K562 (cell line): Measurements from ENCODE around the gene TGFB2. TPM values are rescaled to one million over a fixed set of nuclear protein-coding genes. Genes with fewer than 3 reads are reported as not detected.
A peak's percentile ranks its signal among the peaks of the same experiment; 100 is the strongest.

ENCODE experiments used
- ATAC-seq: fragments of 200-7000 bp; cut with Tn5 transposase; 3 replicates; pipeline ENCODE4 v1.9.1; 2020; ENCODE audit warnings: moderate library complexity
- BruUV-seq: library from RNA; stranded (reverse); fragments of 400-500 nt; replicated peaks from 2 replicates; lab custom pipeline; 2021; lab: Mats Ljungman, UMichigan
- CTCF ChIA-PET: fragments of 300-600 bp; formaldehyde crosslinking; extraction: SDS; loops from one replicate; lab custom pipeline; 2021; ENCODE audit warnings: low intra/inter-chr PET ratio; lab: Yijun Ruan, JAX
- POLR2A ChIA-PET: fragments of 300-600, 350-650 bp; sonication (Branson Sonifier 250); formaldehyde crosslinking; extraction: SDS; loops from one replicate; lab custom pipeline; 2021; ENCODE audit warnings: antibody characterized with exemption, inconsistent platforms; lab: Yijun Ruan, JAX
- DNase-seq, 4 experiments: peaks; one replicate each; pipeline versions ENCODE4 v3.0.0 to v3.0.0-alpha.2; 2011 to 2018; ENCODE audit warnings: low spot score in 3 of 4, mixed read lengths in 3 of 4; ENCODE audit errors: extremely low read depth in 1 of 4
- FAIRE-seq: peaks from 2 replicates; lab custom pipeline; 2011; peaks lifted over from hg19 to GRCh38; lab: Jason Lieb, UNC
- H2AFZ ChIP-seq: 2 replicates; pipeline ENCODE4 v1.6.0; 2011; ENCODE audit warnings: low read depth, low read length, control low read depth, inconsistent platforms
- H3K27ac ChIP-seq: fragments of 200-600 bp; 3 replicates; pipeline ENCODE4 v1.8.0; 2011; ENCODE audit warnings: low read depth, mild to moderate bottlenecking, control low read depth, inconsistent platforms, low read length, moderate library complexity, mixed read lengths; ENCODE audit errors: extremely low read depth
- H3K27me3 ChIP-seq, 2 experiments: fragments of 300-600 bp in 1 of 2; 2 replicates in 1 of 2; 3 replicates in 1 of 2; pipeline versions ENCODE4 v1.6.0 to v1.8.0; 2011; ENCODE audit warnings: inconsistent platforms in 2 of 2, low read length in 2 of 2, mild to moderate bottlenecking in 1 of 2, mixed read lengths in 1 of 2, moderate library complexity in 1 of 2; ENCODE audit not compliant: control insufficient read depth in 2 of 2, insufficient read depth in 2 of 2
- H3K36me3 ChIP-seq: fragments of 300-600 bp; 3 replicates; pipeline ENCODE4 v1.8.0; 2011; ENCODE audit warnings: mild to moderate bottlenecking, low read length, inconsistent platforms; ENCODE audit not compliant: control insufficient read depth, insufficient read depth
- H3K4me1 ChIP-seq, 2 experiments: fragments of 200-600 bp in 1 of 2; replicated peaks in 1 of 2; 2 replicates in 1 of 2; 3 replicates in 1 of 2; pipeline versions ENCODE4 v1.5.1 to v1.8.0; 2011; ENCODE audit warnings: inconsistent platforms in 2 of 2, low read length in 2 of 2, mild to moderate bottlenecking in 1 of 2, mixed read lengths in 1 of 2, moderate library complexity in 1 of 2; ENCODE audit not compliant: control insufficient read depth in 2 of 2, insufficient read depth in 2 of 2
- H3K4me2 ChIP-seq: 2 replicates; pipeline ENCODE4 v1.6.1; 2011; ENCODE audit warnings: low read length, control low read depth, inconsistent platforms, mixed read lengths; ENCODE audit not compliant: insufficient read depth
- H3K4me3 ChIP-seq: fragments of 200-600 bp; sonication (generic), shearing (Covaris generic); 2 replicates; pipeline ENCODE4 v1.5.1; 2016; ENCODE audit warnings: control low read depth, inconsistent platforms
- H3K79me2 ChIP-seq: fragments of 200-600 bp; 3 replicates; pipeline ENCODE4 v1.8.0; 2011; ENCODE audit warnings: low read length, inconsistent platforms; ENCODE audit not compliant: control insufficient read depth, insufficient read depth
- H3K9ac ChIP-seq, 2 experiments: 2 replicates each; pipeline versions ENCODE4 v1.6.0 to v1.6.1; 2011; ENCODE audit warnings: low read depth in 2 of 2, low read length in 2 of 2, control low read depth in 1 of 2, inconsistent platforms in 1 of 2, mild to moderate bottlenecking in 1 of 2, mixed read lengths in 1 of 2; ENCODE audit not compliant: insufficient read depth in 1 of 2
- H3K9me1 ChIP-seq: one replicate; pipeline ENCODE4 v1.6.0; 2011; ENCODE audit warnings: inconsistent platforms, mild to moderate bottlenecking, low read length, moderate library complexity; ENCODE audit not compliant: control insufficient read depth, insufficient read depth
- H3K9me3 ChIP-seq: replicated peaks from 2 replicates; pipeline ENCODE4 v1.5.1; 2011; ENCODE audit warnings: low read depth, low read length, inconsistent platforms; ENCODE audit not compliant: control insufficient read depth, insufficient read depth
- H4K20me1 ChIP-seq: replicated peaks from 2 replicates; pipeline ENCODE4 v1.6.1; 2011; ENCODE audit warnings: low read length, inconsistent platforms, mixed read lengths; ENCODE audit not compliant: control insufficient read depth, insufficient read depth
- CTCF ChIP-seq, 3 experiments: IDR thresholded peaks in 2 of 3; conservative IDR thresholded peaks in 1 of 3; 2 replicates each; pipeline ENCODE4 v1.5.1; 2011 to 2012; ENCODE audit warnings: low read length in 3 of 3, mild to moderate bottlenecking in 3 of 3, control low read depth in 2 of 3, improper control_type of control experiment in 1 of 3, inconsistent platforms in 1 of 3, low read depth in 1 of 3, mixed read lengths in 1 of 3, moderate library complexity in 1 of 3; ENCODE audit not compliant: insufficient read depth in 2 of 3
- ELF1 ChIP-seq: fragments of 200-800 bp; sonication (Bioruptor generic); IDR thresholded peaks from 2 replicates; pipeline ENCODE4 v1.6.1; 2016; ENCODE audit warnings: missing genetic modification characterization, missing compliant biosample characterization
- HOXB6 ChIP-seq: fragments of 250-450 bp; sonication (Bioruptor Pico); IDR thresholded peaks from 2 replicates; pipeline ENCODE4 v1.5.1; 2022; ENCODE audit warnings: mild to moderate bottlenecking, borderline replicate concordance
- KLF6 ChIP-seq: fragments of 250-450 bp; sonication (Bioruptor Pico); IDR thresholded peaks from 2 replicates; pipeline ENCODE4 v1.4.0; 2020; ENCODE audit warnings: mild to moderate bottlenecking, moderate library complexity, borderline replicate concordance
- MEIS2 ChIP-seq: fragments of 450-650 bp; IDR thresholded peaks from 2 replicates; pipeline ENCODE4 v1.6.1; 2014; ENCODE audit warnings: mild to moderate bottlenecking; ENCODE audit not compliant: partially characterized antibody
- PHB2 ChIP-seq: fragments of 450-650 bp; IDR thresholded peaks from 2 replicates; pipeline ENCODE4 v1.6.1; 2017; ENCODE audit warnings: low read depth
- RAD21 ChIP-seq, 2 experiments: fragments of 250-450 bp in 1 of 2; fragments of 450-650 bp in 1 of 2; sonication (Bioruptor Pico) in 1 of 2; formaldehyde crosslinking in 1 of 2; IDR thresholded peaks in 1 of 2; conservative IDR thresholded peaks in 1 of 2; 2 replicates each; pipeline versions ENCODE4 v1.4.0 to v1.8.0; 2020 to 2022; ENCODE audit warnings: mild to moderate bottlenecking in 2 of 2, moderate library complexity in 1 of 2
- SETDB1 ChIP-seq: IDR thresholded peaks from one replicate; pipeline ENCODE4 v1.6.1; 2012; ENCODE audit warnings: low read length, control low read depth, inconsistent platforms
- TCF15 ChIP-seq: fragments of 250-450 bp; sonication (Bioruptor Pico); IDR thresholded peaks from 2 replicates; pipeline ENCODE4 v1.8.0; 2022; ENCODE audit warnings: moderate library complexity, mild to moderate bottlenecking, inconsistent platforms
- ZKSCAN1 ChIP-seq: fragments of 150-350 bp; IDR thresholded peaks from 2 replicates; pipeline ENCODE4 v1.6.1; 2016; ENCODE audit warnings: low read depth, low read length
- WGBS: fragments of 100-300 bp; shearing (Covaris generic); methylation state at CpG from one replicate; pipeline ENCODE4 v1.1.6; 2016; ENCODE audit warnings: low coverage, mixed read lengths; ENCODE audit not compliant: insufficient coverage; ENCODE audit errors: missing lambda C conversion rate; 5-methylcytosine and 5-hydroxymethylcytosine counted together
- in situ Hi-C: fragments of 300-500 bp; cut with MboI; formaldehyde crosslinking; loops from 4 replicates; pipeline ENCODE4 v1.15.0; 2018; ENCODE audit warnings: inconsistent platforms, mixed read lengths
- intact Hi-C: fragments of 100-400 bp; cut with micrococcal nuclease; formaldehyde crosslinking; loops from 2 replicates; pipeline ENCODE4 v1.14.2; 2022
- polyA plus RNA-seq, 8 experiments: library from polyadenylated mRNA; depleted of rRNA in 4 of 8; stranded (reverse) in 5 of 8; unstranded in 3 of 8; fragments of >200 nt; fragmentation: Nextera tagmentation in 2 of 8; fragmentation: Illumina TruSeq in 1 of 8; extraction: Ambion mirVana in 2 of 8; extraction: Trizol in 1 of 8; gene quantifications; 2 replicates each; pipeline versions ENCODE4 v1.2.1 to v1.2.3, GENCODE V29; 2011 to 2014; ENCODE audit warnings: inconsistent platforms in 1 of 8, missing spikeins in 1 of 8
- total RNA-seq, 7 experiments: library from RNA; depleted of rRNA in 6 of 7; stranded (reverse); fragments of >200 nt in 6 of 7; fragmentation: Illumina TruSeq in 2 of 7; extraction: Trizol in 2 of 7; gene quantifications; 2 replicates each; pipeline versions ENCODE4 v1.2.1 to v1.2.3, GENCODE V29; 2011 to 2021; ENCODE audit warnings: low replicate concordance in 1 of 7
- TF ChIP-seq, protein P1 (sequence below): sonication (generic); formaldehyde crosslinking; IDR thresholded peaks from 2 replicates; pipeline ENCODE4 v1.8.0; 2022; ENCODE audit warnings: mild to moderate bottlenecking, low read depth, missing genetic modification reagents
- TF ChIP-seq, protein P2 (sequence below): sonication (generic); formaldehyde crosslinking; IDR thresholded peaks from 2 replicates; pipeline ENCODE4 v1.8.0; 2022; ENCODE audit warnings: missing genetic modification reagents, mild to moderate bottlenecking, borderline replicate concordance

Gene TGFB2
- total and polyA plus RNA-seq, 9 of the 15 experiments (the other 6 are each of a cell fraction or from before 2014, with no cell fraction given), result 0.03 to 0.41 (median 0.11) TPM; not detected in 3

DNA sequence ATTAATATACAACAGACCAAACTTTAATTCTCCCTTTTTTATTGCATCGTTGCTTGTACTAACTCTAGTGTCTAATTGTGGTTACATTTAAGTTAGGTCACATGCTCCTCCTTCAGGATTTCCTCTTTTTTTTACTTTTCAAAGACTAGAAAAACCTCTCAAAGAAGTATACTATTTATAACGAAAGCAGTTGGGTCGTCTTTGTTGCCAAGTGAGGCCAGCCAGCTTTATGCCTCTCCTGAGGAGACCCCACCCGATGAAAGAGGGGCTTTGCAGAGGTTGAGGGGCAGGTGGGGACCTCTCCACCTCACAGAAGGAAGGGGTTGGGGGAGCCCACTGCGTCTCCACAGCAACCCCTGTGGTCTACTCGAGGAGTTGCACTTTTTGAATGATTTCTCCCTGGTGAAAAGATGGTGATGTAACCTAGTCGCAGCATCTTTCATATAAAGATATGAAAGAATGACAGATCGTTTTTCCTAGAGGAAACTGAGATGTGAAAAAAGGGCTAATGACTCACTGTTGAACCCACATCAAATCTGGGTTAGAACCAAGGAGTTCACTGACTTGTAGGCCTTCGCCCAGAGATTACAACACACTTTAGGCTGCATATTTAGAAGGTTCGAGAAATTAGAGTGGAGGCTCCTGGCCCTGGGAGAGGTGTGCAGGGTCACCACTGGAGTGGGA, 6.4 kb downstream of the TGFB2 start (continued):
- TF ChIP-seq PHB2, result no peak
- TF ChIP-seq KLF6 (CRISPR knock-in tag), result no peak
- peak in 1 of 2 experiments; percentile 25; a peak in 1 of 4 replicates for TF ChIP-seq RAD21 (CRISPR knock-in tag; conservative IDR thresholded peaks at IDR 0.05 in 1 of 2, IDR thresholded peaks at IDR 0.05 in 1 of 2)
- no peak for TF ChIP-seq TCF15 (CRISPR knock-in tag)
- peak; percentile 32 to 56 (median 40) for TF ChIP-seq CTCF (IDR thresholded peaks at IDR 0.05 in 2 of 3, conservative IDR thresholded peaks at IDR 0.05 in 1 of 3; ENCODE audit: insufficient read depth in 2 of 3, low read depth in 1 of 3, low read length in 3 of 3)
- peak; percentile 24 for TF ChIP-seq MEIS2

DNA sequence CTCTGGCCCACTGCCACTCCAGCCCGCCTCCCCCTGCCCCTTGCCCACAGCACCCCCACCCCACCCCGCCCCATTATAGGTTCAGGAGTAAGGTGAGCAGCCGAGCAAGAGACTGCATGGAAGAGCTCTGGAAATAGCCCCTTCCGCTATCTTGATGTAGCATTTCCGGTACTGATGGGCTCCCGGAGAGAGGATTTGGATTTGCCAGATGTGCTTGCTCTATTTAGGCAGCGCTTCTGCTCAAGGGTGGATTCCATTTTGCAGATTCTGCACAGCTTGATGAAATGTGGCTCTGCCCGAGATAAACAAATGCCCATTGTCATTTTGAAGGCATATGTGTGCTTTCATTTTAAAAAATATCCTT, 6.9 kb downstream of the TGFB2 start:
- intact Hi-C loops (no loop called here), in situ Hi-C loops (loop anchor here (10.0 kb wide), 1 partner anchor 203 kb away; no protein-coding TSS in a partner anchor)
- no peaks in the 10 kb centered on the region for H3K36me3 ChIP-seq
- CTCF ChIA-PET, result no interaction called here
- no peak overlapping the region for H3K4me3 ChIP-seq
- DNase-seq (no peak), ATAC-seq (peak; percentile 25; the same call in 2 of the 3 replicates), FAIRE-seq (no peak)
- H3K4me2 ChIP-seq, result no peak overlapping the region
- H4K20me1 ChIP-seq, result no peaks in the 10 kb centered on the region
- H3K27me3 ChIP-seq, result no peaks in the 10 kb centered on the region
- no peaks in the 10 kb centered on the region for H3K4me1 ChIP-seq
- 45% methylated on average over 7 of the region's 8 CpGs for WGBS
- BruUV-seq, result no TSS peak
- no peak overlapping the region for H3K27ac ChIP-seq
- no peak overlapping the region for H3K9ac ChIP-seq
- H3K9me1 ChIP-seq, result no peaks in the 10 kb centered on the region
- H2AFZ ChIP-seq, result no peak overlapping the region
- H3K79me2 ChIP-seq, result no peaks in the 10 kb centered on the region
- POLR2A ChIA-PET, result no interaction called here
- no peaks in the 10 kb centered on the region for H3K9me3 ChIP-seq
- TF ChIP-seq, protein P1, sequence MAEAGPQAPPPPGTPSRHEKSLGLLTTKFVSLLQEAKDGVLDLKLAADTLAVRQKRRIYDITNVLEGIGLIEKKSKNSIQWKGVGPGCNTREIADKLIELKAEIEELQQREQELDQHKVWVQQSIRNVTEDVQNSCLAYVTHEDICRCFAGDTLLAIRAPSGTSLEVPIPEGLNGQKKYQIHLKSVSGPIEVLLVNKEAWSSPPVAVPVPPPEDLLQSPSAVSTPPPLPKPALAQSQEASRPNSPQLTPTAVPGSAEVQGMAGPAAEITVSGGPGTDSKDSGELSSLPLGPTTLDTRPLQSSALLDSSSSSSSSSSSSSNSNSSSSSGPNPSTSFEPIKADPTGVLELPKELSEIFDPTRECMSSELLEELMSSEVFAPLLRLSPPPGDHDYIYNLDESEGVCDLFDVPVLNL (CRISPR knock-in tag), result no peak
- TF ChIP-seq, protein P2, sequence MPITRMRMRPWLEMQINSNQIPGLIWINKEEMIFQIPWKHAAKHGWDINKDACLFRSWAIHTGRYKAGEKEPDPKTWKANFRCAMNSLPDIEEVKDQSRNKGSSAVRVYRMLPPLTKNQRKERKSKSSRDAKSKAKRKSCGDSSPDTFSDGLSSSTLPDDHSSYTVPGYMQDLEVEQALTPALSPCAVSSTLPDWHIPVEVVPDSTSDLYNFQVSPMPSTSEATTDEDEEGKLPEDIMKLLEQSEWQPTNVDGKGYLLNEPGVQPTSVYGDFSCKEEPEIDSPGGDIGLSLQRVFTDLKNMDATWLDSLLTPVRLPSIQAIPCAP, result no peak
- TF ChIP-seq ELF1 (tag) (no peak), ZKSCAN1 (no peak), CTCF (IDR thresholded peaks at IDR 0.05 in 2 of 3, conservative IDR thresholded peaks at IDR 0.05 in 1 of 3; ENCODE audit: insufficient read depth in 2 of 3, low read depth in 1 of 3, low read length in 3 of 3) (no peak), SETDB1 (no peak), HOXB6 (CRISPR knock-in tag) (no peak)
